ENCODE measurements around the gene OR6C76. TPM values are rescaled to one million over a fixed set of nuclear protein-coding genes. Genes with fewer than 3 reads are reported as not detected.
A peak's percentile ranks its signal among the peaks of the same experiment; 100 is the strongest.

The OR6C76 gene
- total RNA-seq, 1 donor from 2014 or later: not detected

GRCh38 chr12:55469291-55469690 lies 43.2 kb downstream of the OR6C76 start:
- no peaks in the 10 kb centered on the region for H3K27me3 ChIP-seq (ENCODE audit: control insufficient read depth, insufficient read depth, low read length)

GRCh38 chr12:55470088-55470829 lies 44.2 kb downstream of the OR6C76 start, which contains the start of gene OR6C70:
TSS of gene OR6C70 (minus strand) at chr12:55470138. CDS start at chr12:55470138, 0 bp downstream.
- no peak for FAIRE-seq
- no peak for TF ChIP-seq CTCF (IDR thresholded peaks at IDR 0.05; ENCODE audit: insufficient read depth, low read length, severe bottlenecking)
- Histone ChIP-seq H3K27me3 (ENCODE audit: control insufficient read depth, insufficient read depth, low read length) (no peaks in the 10 kb centered on the region), H3K4me3 (ENCODE audit: low read depth, low read length) (no peak within 1 kb of the TSS), H3K36me3 (ENCODE audit: control insufficient read depth, insufficient read depth, low read length) (no peaks in the 10 kb centered on the region)
- peak; percentile 25 for DNase-seq (ENCODE audit: low read depth)

More at GRCh38 chr12:55469291-55469690, 43.2 kb downstream of the OR6C76 start:
- DNase-seq (ENCODE audit: low read depth) (no peak), FAIRE-seq (no peak)
- H3K4me3 ChIP-seq (ENCODE audit: low read depth, low read length): no peak overlapping the region
- no peaks in the 10 kb centered on the region for H3K36me3 ChIP-seq (ENCODE audit: control insufficient read depth, insufficient read depth, low read length)
- no peak for TF ChIP-seq CTCF (IDR thresholded peaks at IDR 0.05; ENCODE audit: insufficient read depth, low read length, severe bottlenecking)

GRCh38 chr12:55472264-55472663 lies 46.2 kb downstream of the OR6C76 start:
- H3K27me3 ChIP-seq (ENCODE audit: control insufficient read depth, insufficient read depth, low read length): no peaks in the 10 kb centered on the region
- no peak overlapping the region for H3K4me3 ChIP-seq (ENCODE audit: low read depth, low read length)
- DNase-seq (ENCODE audit: low read depth) (no peak), FAIRE-seq (no peak)
- H3K36me3 ChIP-seq (ENCODE audit: control insufficient read depth, insufficient read depth, low read length): no peaks in the 10 kb centered on the region
- no peak for TF ChIP-seq CTCF (IDR thresholded peaks at IDR 0.05; ENCODE audit: insufficient read depth, low read length, severe bottlenecking)

Other genes with a start within 250 kb of the OR6C76 start
- gene OR10A7, start 205.2 kb upstream of the OR6C76 start, total RNA-seq: not detected in 2 replicates
- not detected in 2 replicates for gene OR6C74, start 181.6 kb upstream of the OR6C76 start, total RNA-seq
- gene OR6C6, start 129.7 kb upstream of the OR6C76 start, total RNA-seq: not detected in 2 replicates
- gene OR6C1, start 111.9 kb upstream of the OR6C76 start, total RNA-seq: not detected in 2 replicates
- not detected in 2 replicates for gene OR6C3, start 95.5 kb upstream of the OR6C76 start, total RNA-seq
- not detected in 2 replicates for gene OR6C75, start 63.3 kb upstream of the OR6C76 start, total RNA-seq
- gene OR6C65, start 25.7 kb upstream of the OR6C76 start, total RNA-seq: not detected in 2 replicates
- gene OR6C2, start 17.8 kb downstream of the OR6C76 start, total RNA-seq: not detected in 2 replicates
- not detected in 2 replicates for gene OR6C70, start 43.9 kb downstream of the OR6C76 start, total RNA-seq
- not detected in 2 replicates for gene OR6C68, start 66.1 kb downstream of the OR6C76 start, total RNA-seq
- not detected in 2 replicates for gene OR6C4, start 123.3 kb downstream of the OR6C76 start, total RNA-seq
- not detected in 2 replicates for gene OR2AP1, start 146.2 kb downstream of the OR6C76 start, total RNA-seq
- not detected in 2 replicates for gene OR10P1, start 210.6 kb downstream of the OR6C76 start, total RNA-seq